GM21576 (cell line): ENCODE measurements around the gene SPECC1L.

ENCODE experiments used
- ATAC-seq: cut with Tn5 transposase; IDR thresholded peaks from one replicate; pipeline ENCODE4 v1.9.1; 2021; ENCODE audit warnings: mild to moderate bottlenecking, moderate library complexity; ENCODE audit not compliant: unreplicated experiment

SPECC1L gene

GRCh38 chr22:24319451-24319850 lies 48.8 kb downstream of the SPECC1L start:
- no peak for ATAC-seq

GRCh38 chr22:24321999-24322398 lies 51.4 kb downstream of the SPECC1L start:
- no peak for ATAC-seq

DNA sequence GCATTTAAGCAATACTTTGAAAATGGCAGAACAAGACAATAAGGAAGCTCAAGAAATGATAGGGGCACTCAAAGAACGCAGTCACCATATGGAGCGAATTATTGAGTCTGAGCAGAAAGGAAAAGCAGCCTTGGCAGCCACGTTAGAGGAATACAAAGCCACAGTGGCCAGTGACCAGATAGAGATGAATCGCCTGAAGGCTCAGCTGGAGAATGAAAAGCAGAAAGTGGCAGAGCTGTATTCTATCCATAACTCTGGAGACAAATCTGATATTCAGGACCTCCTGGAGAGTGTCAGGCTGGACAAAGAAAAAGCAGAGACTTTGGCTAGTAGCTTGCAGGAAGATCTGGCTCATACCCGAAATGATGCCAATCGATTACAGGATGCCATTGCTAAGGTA lies 51.9 kb downstream of the SPECC1L start:
- ATAC-seq: no peak

- ATAC-seq: no peak
Measured at GRCh38 chr22:24323233-24323632, 52.6 kb downstream of the SPECC1L start.

DNA sequence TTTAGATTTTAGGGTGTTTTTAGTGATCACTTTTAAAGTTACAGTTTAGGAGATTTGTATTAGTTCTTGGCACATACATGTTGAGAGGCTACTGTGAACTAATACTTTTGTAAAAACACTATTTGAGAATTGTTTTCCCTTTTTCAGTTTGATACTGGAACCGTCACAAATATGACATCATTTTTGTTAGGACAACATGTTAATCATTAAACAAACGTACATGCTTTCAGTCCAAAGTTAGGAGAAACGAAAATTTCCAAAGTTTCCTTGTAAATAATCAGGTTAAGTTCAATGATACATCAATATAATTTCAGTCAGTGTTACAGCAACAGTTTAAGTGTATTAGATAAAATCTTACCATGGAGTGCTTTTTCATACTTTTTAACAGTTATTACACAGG lies 53.1 kb downstream of the SPECC1L start:
- no peak for ATAC-seq

GRCh38 chr22:24324137-24324536 lies 53.5 kb downstream of the SPECC1L start:
- no peak for ATAC-seq

DNA sequence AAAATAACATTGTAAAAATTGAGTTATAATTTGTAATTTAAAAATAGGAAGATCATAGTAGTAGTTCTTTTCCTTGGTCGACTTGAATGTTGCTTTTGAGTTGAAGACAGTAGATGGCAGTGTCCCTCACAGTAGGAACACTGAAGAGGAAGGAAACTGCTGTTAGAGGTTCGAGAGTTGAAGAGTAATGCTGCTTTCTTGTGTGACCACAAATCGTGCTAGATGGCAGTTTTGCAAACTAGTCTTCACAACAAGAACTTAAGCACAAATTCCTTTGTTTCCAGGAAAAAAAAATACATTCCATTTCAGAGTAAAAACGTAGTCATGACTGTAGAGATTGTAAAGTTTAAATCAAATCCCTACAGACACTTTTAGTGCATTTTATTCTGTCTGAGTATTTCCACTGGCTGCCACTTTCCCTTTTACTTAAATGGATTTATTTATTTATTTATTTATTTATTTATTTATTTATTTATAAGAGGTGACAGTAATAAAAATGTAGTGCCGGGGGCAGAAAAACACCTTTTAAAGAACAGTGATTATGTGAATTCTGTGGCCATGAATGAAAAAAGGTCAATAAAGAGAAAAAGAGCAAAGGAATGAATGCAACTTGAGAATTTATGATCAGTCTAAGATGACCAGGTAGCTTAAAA lies 54.6 kb downstream of the SPECC1L start:
- ATAC-seq: no peak

DNA sequence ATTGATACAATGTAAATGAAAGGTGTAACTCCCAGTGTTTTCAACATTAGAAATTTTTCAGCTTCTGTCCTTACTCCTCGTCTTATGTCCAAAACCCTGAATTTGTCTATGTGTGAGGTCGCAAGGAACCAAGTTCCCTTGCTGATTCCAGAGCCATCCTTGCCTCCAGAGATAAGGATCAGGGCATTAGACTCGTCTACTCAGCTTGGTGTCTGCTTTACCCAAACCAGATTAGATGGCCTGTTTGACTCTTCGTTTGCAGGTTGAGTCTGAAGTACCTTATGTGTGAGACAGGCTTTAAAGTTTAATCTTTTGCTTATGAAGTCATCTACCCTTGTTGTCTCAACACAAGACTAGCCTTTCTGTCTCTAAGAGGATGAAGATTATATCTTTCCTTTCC lies 55.6 kb downstream of the SPECC1L start:
- no peak for ATAC-seq

DNA sequence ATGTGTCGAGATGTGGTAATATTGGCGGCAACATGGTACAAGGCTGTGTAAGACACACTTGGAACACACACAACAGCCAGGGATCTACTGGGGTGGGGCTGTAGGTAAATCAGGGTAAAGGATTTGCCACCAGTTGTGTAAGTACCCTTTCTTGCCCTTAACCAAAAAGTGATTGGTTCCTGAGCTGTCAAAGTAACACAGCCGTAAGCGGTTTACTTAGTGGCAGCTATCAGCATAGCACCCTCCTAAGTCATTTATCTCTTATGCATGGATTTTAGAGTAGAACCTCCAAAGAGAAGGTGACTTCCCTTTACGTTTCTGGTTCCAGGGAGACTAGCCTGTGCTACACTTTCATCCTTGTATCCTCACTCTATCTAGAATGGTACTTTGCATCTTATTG lies 57.2 kb downstream of the SPECC1L start:
- no peak for ATAC-seq

DNA sequence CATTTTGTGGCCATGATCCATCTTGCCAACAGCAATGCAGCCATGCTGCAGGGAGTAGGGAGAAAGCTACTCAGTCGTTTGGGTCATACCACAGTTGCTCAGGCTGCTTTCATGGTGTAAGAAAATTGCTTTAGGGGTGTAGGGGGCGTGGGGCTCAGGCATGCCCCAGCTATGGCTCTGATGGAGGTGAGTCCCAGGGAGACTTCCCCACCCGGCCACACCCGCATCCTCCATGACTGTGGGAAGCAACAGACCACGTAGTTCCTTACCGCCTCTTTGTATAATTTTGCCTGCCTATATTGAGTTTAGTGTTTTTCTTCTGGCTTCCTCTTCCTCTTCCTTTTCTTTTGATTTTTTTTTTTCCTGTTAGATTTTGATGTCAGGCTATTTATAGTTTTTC lies 58.8 kb downstream of the SPECC1L start:
- ATAC-seq: no peak

GRCh38 chr22:24330636-24331035 lies 60.0 kb downstream of the SPECC1L start:
- no peak for ATAC-seq

DNA sequence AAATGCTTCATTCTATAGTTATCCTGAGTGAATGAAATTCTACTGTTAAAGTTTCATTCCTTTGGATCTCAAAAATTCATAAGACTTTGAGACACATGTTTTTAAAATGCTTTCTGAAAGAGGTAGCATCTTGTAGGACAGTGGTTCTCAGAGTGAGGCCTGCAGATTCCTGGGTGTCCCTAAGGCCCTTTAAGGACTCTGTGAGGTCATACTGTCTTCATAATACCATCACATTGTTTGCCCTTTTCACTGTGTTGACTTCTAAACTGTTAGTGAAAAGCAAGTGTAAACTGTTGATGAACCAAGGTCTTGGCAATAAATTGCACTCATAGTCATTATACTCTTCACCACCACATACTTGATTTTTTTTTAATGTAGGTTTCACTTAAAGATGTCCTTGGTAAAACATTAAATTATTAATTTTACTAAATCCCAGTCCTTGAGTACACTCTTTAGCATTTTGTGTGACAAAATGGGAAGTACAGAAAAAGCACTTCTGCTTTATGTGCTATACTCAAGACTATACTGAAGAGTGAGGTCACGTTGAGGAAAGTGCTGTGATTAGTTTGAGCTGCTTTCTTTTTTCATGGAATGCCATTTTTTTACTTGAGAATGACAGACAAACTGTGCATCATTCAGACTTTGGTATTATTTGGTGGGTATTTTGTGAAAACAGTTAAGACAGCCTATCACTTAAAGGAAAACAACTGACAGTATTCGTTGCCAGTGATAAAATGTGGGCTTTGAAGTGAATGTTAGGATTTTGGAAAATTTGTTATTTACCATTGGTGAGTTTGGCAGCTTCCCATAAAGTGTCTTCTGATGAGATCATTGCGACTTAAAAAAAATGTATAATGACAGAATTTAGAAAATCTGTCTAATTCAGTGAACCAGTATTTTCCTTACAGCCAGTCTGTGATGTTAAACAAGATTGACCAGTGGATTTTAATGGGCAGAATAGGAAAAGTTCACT lies 61.1 kb downstream of the SPECC1L start:
- no peak for ATAC-seq

DNA sequence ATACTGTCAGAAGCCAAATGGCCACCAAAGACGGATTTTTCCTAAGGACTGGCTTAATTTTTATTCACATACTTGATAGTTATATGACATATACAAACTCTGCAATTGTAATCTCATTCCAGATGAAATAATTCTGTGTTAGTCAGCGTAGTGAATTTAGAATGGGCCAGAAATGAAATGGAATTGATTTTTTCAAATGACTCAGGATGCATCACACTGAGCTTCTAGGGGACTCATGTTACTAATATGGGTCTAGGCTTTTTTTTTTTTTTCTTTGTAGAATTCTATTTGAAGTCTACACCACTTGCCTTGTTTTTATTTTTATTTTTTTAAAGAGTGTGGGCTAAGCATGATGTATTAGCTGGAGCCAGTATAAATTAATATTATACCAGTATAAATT lies 62.7 kb downstream of the SPECC1L start:
- ATAC-seq: no peak

DNA sequence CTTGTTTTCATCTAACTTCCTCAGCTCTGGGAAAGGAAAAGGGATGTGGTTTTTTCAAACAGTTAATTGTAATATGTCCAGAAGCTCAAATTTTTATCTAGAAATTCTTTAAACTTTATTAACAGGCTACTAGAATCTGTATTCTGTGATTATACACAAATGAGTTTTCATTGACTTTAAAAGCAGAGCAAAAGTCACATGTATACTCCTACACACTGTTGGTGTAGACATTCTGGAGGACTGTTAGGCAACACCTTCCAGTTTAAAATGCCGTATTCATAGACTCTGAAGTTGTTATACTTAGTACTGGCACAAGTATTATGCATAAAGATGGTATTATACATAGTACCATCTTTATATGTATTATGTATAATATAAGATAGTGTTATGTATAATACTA lies 64.9 kb downstream of the SPECC1L start:
- no peak for ATAC-seq

- ATAC-seq: no peak
Measured at GRCh38 chr22:24337894-24338645, 67.4 kb downstream of the SPECC1L start.

DNA sequence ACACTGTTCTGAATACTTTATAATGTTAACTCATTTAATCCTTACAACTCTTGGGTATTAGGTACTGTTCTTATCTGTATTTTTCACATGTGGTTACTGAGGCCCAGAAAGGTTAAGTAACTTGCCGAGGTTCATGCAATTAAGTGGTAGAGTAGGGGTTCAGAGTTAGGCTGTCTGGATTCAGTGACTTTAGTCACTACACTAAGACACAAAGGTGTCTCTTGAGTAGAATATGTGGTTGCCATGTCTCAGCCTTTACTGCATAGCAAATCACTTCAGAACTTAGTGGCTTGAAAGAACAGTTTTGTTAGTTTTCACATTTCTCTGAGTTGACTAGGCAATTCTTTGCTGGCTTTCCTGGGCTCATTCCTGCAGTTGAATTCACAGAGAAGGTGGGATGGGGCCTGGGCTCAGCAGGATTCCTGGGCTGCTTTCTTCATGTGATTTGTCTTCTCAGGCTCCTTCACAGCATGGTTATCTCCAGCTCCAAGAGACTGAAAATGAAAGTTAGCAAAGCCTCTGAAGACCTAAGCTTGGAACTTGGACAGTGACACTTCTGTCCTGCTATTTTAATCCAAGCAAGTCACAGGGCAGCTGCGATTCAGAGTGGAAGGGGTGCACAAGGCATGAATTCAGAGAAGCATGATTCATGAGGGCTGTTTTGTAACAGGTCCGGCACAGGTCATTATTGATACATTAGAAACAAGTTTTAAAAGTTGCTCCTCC lies 68.3 kb downstream of the SPECC1L start:
- no peak for ATAC-seq

GRCh38 chr22:24339452-24339747 lies 68.8 kb downstream of the SPECC1L start:
- no peak for ATAC-seq

DNA sequence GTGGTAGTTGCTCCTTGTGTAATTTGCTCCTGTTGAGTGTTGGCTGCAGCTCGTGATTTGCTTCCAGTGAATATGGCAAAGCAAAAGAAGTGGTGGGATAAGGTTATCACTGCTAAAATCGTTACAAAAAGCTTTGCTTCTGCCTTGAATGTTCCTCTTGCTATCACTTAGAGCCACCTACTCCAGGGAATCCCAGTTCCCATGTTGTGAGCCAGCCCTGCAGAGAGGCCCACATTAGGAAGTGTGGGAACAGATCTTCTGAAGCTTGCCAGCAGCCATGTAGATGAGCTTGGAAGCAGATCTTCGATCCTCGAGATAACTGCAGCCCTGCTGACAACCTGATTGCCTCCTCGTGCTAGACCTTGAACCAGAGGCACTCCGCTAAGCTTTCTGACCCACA lies 71.0 kb downstream of the SPECC1L start:
- ATAC-seq: no peak

GRCh38 chr22:24350627-24351026 lies 80.0 kb downstream of the SPECC1L start:
- ATAC-seq: no peak

DNA sequence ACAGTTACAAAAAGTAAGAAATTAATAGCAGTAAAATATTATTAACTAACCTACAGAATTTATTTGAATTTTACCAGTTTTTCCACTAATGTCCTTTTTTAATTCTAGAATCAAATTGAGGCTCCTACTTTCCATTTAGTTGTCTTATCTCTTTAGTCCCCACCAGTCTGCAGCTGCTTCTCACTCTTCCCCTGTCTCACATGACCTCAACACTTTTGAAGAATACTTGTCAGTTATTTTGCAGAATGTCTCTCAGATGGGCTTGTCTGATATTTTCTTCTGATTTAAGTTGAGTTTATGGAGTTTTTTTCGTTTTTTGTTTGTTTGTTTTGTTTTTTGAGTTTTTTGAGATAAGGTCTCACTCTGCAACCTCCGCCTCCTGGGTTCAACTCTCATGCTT lies 82.5 kb downstream of the SPECC1L start:
- ATAC-seq: no peak

DNA sequence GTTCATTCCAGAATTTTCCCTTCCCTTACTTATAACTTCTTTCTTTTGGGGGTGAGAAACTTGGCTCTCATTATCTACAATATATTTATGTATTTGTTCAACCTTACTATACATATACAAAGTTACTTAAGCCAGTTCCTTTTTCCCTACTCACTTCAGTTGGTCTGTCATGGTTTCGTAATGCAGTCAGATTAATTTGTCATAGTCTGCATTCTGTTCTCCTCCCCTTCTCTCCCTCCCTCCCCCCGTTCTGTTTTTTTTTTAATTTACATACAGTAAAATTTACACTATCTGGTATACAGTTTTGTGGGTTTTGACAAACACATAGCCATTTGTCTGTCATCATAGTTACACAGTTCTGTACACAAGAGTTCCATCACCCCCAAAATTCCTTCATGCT lies 84.9 kb downstream of the SPECC1L start:
- ATAC-seq: no peak
